Islet of Langerhans (tissue), 1 donor: ENCODE results near the gene PCDH18.
"Not testable (repeated sequence)": the region's sequence is repeated elsewhere in the genome, so short reads cannot be mapped to it uniquely, and the experiment has no call there.

ENCODE experiments used
- FAIRE-seq: peaks from one replicate; lab custom pipeline; 2011; peaks lifted over from hg19 to GRCh38; lab: Jason Lieb, UNC

Gene PCDH18, protein sequence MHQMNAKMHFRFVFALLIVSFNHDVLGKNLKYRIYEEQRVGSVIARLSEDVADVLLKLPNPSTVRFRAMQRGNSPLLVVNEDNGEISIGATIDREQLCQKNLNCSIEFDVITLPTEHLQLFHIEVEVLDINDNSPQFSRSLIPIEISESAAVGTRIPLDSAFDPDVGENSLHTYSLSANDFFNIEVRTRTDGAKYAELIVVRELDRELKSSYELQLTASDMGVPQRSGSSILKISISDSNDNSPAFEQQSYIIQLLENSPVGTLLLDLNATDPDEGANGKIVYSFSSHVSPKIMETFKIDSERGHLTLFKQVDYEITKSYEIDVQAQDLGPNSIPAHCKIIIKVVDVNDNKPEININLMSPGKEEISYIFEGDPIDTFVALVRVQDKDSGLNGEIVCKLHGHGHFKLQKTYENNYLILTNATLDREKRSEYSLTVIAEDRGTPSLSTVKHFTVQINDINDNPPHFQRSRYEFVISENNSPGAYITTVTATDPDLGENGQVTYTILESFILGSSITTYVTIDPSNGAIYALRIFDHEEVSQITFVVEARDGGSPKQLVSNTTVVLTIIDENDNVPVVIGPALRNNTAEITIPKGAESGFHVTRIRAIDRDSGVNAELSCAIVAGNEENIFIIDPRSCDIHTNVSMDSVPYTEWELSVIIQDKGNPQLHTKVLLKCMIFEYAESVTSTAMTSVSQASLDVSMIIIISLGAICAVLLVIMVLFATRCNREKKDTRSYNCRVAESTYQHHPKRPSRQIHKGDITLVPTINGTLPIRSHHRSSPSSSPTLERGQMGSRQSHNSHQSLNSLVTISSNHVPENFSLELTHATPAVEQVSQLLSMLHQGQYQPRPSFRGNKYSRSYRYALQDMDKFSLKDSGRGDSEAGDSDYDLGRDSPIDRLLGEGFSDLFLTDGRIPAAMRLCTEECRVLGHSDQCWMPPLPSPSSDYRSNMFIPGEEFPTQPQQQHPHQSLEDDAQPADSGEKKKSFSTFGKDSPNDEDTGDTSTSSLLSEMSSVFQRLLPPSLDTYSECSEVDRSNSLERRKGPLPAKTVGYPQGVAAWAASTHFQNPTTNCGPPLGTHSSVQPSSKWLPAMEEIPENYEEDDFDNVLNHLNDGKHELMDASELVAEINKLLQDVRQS

DNA sequence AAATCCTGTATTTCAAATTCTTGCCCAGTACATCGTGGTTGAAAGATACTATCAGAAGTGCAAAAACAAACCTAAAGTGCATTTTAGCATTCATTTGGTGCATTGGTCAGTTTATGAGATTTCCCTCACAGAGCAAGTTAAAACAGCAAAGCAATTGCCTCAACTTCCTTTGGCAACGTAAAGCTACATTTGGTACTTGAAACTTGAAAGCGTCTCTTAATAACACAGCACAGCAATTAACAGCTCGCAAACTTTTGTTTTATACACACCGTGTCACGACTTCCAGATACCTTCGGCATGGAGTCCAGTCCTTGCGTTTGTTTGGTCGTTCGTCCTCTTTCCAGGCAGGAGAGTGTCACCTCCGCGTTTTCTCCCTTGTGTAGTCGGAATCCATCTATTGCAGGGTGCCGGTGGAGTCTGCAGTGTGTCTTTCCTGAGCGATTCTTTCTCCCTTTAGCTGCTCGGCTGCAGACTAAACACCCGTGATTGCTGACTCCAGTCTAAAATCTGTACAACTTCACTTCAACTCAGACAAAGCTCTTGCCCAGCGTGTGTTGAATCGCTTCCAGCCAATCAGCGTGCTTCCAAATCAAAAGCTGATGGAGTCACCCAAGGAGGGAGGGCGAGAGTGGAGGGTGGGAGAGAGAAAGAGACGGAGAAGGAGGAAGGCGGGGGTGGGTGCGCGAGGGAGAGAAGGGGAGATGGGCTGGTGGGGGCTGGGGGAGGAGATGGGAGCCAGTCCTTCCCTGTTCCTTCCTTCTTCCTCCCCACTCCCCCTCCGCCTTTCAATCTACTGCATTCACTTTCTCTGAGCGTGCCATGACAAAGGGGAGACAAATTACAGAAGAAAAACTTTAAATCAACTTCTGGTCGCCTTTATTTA lies at the start of gene PCDH18:
PCDH18 (minus strand) TSS at position 509 of the 883 bp plus-strand sequence; CDS start at position 103, 406 bp downstream.
- no peak for FAIRE-seq

GRCh38 chr4:137576446-137576845 lies 44.2 kb upstream of the PCDH18 start:
- FAIRE-seq = no peak

DNA sequence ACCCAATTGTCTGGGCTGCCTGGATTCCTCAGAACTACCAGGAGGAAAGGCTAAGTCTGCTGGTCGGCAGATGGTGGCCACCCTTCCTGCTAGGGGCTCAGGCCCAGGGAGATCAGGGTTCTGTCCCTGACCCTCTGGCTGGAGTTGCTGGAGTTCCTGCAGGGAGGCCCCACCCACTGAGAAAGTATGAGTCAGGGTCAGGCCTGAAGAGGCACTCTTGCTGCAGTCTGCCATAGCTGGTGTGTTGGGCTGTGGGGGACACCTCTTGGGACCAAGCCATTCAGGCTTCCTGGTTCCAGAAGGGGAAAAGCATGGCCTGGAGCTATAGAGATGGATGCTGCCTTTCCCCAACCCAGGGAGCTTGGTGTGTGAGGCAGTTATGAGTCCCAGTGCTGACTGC lies 40.4 kb upstream of the PCDH18 start:
- no peak for FAIRE-seq

- FAIRE-seq = no peak
These were observed 39.9 kb upstream of the PCDH18 start for GRCh38 chr4:137572163-137572562.

DNA sequence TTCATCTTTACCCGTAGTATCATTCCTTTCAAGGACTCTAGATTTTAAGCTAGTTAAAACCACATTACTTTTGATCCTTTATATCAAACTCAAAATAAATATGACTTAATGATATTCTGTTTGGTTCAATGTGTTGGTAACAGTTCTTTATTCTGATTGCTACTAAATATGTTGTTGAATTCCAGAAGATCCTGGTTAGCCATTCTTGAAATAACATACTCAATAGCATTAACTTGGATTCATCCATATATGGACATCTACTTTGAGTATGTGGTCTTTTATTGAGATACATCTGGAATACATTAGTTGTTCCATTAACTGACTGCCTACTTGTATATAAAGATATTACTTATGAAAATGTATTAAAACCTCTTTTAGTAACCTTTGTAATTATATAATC lies 27.5 kb upstream of the PCDH18 start:
- no peak for FAIRE-seq

DNA sequence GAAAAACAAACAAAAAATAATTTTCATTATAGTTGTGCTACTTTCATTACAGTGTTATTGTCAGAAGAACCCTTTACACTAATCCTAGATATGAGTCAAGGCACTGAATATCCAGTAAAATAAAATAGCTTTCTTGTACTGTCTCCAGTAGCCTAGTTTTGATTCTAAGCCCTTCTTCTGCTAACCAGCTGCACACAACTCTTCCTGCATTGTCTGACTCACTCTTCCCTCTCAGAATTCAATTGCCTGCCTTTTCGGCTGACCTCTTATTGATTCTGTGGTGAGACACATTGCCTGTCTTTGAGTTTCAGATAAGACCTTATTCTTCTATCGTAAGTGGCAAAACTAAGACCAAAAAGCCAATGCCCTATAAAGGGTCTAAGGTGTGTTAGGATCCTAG lies 26.7 kb upstream of the PCDH18 start:
- FAIRE-seq = no peak

- no peak for FAIRE-seq
These were observed 13.2 kb upstream of the PCDH18 start for GRCh38 chr4:137545461-137545861.

DNA sequence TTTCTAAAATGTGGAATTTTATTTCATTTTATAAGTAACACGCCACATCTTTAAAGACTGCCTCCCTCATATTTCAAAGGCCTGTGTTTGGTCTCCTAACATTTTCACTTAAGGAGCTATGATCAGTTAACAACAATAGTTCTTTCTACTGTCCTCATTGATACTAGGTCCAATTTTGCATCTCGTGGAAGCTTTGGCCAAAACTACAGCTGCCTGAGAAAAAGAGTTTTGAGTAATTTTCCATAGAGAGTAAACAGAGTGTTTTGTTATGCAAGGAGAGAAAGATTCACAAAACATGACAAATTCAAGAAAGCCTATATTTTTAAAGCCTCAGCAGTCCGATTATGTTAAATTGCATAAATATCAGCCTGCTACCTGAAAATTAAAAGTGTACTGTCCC lies 11.4 kb upstream of the PCDH18 start:
- no peak for FAIRE-seq

DNA sequence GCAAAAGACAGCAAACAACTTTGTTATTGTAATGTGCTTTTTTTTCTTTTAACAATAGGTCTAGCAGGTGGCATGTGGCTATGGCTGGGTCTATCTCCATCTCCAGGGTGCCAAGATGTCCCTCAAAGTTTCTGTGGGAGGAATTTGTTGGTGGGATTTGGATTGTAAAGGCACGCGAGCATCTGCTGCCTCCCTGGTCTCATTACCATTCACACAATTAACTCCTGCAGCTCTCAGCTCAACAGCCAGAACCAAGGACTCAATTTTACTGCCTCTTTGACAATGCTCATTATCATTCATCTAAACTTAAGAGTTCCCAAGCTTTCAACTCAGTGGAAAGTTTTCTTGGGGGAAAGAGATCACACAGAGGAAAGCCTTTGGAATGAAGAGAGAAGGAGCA lies 10.9 kb upstream of the PCDH18 start:
- FAIRE-seq = no peak

DNA sequence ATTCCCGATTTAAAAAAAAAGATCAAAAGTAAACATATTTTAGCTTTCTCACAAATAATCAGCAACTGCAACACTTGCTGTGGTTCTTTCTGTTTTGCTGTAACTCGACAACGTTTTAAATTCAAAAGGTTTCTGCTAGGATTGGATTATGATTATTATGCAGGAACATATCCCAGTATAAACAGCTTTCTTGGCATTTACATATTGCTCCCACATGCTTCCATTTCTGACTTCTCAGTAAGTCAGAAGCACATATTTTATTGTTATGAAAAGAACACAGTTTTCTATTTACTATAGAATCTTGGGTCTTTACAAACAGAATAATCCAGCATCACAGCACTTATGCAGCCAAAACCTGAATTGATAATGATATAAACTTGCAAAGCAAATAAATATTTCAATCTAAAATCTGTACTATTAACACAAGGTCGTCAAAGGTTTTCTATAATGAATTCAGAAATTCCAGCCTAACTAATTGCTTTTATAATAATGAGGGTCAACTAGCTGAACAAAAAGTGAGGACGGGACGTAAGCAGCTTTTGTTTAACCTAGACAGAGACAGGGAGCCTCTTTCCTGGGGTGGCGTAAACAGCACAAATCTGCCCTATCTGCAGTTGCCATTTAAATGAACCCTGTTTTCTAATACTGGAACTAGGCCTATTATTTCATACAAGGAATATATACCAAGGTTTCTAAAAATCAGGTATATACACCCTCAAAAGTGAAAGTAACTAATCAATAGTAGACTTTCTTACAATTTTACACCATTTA lies 9.8 kb upstream of the PCDH18 start:
- FAIRE-seq = no peak

DNA sequence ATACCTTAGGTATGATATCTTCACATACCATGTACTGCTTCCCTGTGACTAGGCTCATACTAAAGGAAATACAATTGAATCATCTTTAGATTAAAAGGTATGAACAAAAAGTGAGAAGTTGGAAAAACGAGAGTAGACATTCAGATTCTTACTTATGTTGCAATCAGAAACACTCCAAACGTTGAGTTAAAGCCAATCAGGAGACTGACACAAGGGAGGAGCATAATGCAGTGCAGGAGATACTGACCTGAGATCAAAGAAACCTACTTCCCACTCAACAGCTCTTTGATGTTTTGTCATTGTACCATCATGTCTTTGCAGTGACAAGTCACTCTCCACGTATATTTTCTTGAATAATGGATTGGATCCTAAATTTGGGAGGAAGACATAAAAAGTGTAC lies 8.9 kb upstream of the PCDH18 start:
- FAIRE-seq = no peak

DNA sequence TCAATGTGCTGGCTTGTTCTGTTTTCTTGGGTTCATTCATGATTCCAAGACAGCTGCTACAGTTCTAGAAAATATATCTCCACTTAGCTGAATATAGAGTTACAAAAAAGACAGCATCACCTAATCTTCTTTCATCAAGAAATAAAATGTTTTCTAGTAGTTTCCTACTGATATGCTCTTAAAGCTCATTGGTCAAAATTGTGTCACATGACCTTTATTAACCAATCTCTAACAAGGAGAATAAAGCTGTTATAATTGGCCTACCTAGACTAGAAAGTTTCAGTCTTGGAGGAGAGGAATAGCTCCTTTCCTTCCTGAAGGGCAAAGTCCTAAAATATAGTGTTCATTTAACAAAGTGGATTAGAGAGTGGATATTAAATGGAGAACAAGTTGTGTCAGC lies 8.1 kb upstream of the PCDH18 start:
- FAIRE-seq = no peak

- no peak for FAIRE-seq
These were observed 6.2 kb upstream of the PCDH18 start for GRCh38 chr4:137538526-137538925.

DNA sequence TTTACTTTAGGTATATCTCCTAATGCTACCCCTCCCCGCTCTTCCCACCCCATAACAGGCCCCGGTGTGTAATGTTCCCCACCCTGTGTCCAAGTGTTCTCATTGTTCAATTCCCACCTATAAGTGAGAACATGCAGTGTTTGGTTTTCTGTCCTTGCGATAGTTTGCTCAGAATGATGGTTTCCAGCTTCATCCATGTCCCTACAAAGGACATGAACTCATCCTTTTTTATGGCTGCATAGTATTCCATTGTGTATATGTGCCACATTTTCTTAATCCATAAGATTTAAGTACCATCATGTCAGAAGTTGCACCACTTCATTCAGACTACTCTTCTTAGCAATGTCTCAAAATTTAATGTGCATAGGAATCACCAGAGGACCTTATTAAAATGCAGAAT lies 5.5 kb upstream of the PCDH18 start:
- not testable (repeated sequence) for FAIRE-seq

DNA sequence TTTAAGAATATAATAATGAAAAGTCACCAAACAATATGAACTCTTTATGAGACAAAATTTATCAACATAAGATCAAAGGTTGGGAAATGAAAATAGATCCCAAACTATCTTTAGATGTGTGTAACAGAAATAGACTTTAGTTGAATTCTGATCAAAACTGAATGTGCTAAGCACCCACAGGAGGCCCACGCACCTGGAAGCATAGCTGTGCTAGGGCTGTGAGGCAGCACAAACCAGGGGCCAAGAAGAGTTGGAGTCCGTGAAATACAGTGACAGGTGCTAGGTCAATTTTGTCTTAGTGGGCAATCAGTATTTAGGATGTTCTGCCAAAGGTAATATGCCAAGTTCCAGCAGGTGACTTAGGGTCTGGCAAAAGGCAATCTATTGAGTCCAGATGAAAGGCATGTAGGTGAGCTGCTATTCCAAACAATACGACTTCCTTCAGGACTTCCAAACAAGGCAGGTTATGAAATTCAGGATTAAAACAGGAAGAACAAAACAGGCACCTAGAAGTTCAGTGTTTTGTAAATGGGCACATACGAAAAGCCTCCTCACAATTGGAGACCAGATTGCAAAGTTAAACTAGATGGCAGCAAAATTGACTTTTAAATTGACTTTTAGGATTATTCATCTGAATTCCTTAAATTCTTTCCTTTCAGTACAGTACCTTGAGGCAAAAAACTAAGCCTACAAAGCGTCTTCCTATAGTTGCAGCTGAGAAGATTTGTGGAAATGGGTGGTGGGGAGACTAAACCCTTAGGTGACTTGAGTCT lies 4.7 kb upstream of the PCDH18 start:
- no peak for FAIRE-seq

DNA sequence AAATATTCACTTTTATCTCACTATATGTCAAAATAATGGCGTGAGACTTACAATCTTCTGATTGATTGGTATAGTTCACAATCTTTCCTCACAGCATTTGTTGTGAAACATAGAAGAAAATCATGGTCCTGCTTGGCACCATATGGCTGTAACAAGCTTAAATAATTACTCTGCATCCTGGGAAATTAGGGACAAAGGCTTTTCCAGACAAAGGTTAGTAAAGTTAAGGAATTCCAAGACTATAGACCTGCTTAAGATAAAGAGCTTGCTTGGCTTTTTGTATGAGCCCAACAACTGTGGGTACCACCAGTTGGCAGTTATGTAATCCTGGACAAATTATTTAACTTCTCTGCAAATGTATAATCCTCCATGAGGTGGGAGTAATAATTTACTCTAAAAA lies 3.4 kb upstream of the PCDH18 start:
- FAIRE-seq = no peak

DNA sequence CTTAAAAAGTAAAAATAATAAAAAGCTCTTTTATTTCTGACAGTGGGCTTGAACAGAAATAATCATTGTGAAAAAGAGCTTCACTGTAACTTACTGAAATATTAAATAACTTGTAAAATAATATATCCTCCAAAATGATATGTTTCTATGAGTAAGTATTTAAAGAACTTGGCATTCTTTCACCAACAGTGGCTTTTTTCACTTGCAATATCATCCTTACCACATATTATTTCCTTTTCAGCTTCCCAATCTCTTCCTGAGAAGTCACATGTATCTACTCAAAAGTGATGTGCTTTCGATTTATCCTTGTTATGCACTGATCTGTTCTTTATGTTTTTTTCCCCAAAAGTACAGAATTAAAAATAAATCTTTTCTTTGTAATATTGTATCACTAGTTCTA lies 2.2 kb upstream of the PCDH18 start:
- no peak for FAIRE-seq

GRCh38 chr4:137533855-137534254 lies 1.6 kb upstream of the PCDH18 start:
- no peak for FAIRE-seq

GRCh38 chr4:137532869-137533236 lies 559 bp upstream of the PCDH18 start:
- FAIRE-seq = no peak
